ENCODE data around the gene ING4.

Gene ING4

GRCh38 chr12:6631549-6631961 is 31.4 kb downstream of the ING4 start:
- no peak for DNase-seq (ENCODE audit: low spot score)
- in situ Hi-C loops (cut with MboI; ENCODE audit: low pct_unique_long_range_greater_than_20kb, low sequenced_read_pairs, unreplicated experiment), result no loop called here
- TF ChIP-seq, protein P1, sequence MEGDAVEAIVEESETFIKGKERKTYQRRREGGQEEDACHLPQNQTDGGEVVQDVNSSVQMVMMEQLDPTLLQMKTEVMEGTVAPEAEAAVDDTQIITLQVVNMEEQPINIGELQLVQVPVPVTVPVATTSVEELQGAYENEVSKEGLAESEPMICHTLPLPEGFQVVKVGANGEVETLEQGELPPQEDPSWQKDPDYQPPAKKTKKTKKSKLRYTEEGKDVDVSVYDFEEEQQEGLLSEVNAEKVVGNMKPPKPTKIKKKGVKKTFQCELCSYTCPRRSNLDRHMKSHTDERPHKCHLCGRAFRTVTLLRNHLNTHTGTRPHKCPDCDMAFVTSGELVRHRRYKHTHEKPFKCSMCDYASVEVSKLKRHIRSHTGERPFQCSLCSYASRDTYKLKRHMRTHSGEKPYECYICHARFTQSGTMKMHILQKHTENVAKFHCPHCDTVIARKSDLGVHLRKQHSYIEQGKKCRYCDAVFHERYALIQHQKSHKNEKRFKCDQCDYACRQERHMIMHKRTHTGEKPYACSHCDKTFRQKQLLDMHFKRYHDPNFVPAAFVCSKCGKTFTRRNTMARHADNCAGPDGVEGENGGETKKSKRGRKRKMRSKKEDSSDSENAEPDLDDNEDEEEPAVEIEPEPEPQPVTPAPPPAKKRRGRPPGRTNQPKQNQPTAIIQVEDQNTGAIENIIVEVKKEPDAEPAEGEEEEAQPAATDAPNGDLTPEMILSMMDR (IDR thresholded peaks at IDR 0.05; ENCODE audit: extremely low read depth, insufficient read depth, missing control alignments), result no peak

DNA sequence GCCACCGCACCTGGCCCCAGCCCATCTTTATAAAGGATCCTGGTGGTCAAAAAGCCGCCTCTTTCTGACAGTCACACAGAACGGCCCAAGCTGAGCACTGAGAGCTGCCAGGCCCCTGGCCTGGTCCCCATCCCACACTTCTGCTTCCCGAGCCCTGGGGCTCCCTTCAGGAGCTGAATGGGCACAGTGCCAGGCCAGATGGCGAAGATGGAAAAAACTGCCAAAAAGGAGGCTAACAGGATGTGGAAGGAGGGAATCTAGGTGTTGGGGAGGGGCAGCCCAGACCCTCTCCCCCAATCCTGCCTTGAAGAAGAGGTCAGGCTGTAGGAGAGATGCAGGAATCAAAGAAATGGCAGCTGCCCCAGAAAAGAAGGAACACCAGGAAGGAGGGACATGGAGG is 32.2 kb downstream of the ING4 start:
- TF ChIP-seq, protein P1 (IDR thresholded peaks at IDR 0.05; ENCODE audit: extremely low read depth, insufficient read depth, missing control alignments), result no peak
- in situ Hi-C loops (cut with MboI; ENCODE audit: low pct_unique_long_range_greater_than_20kb, low sequenced_read_pairs, unreplicated experiment), result no loop called here
- DNase-seq (ENCODE audit: low spot score), result no peak

GRCh38 chr12:6627616-6628015 is 35.3 kb downstream of the ING4 start:
- TF ChIP-seq, protein P1 (IDR thresholded peaks at IDR 0.05; ENCODE audit: extremely low read depth, insufficient read depth, missing control alignments), result no peak
- in situ Hi-C loops (cut with MboI; ENCODE audit: low pct_unique_long_range_greater_than_20kb, low sequenced_read_pairs, unreplicated experiment), result no loop called here
- DNase-seq (ENCODE audit: low spot score), result no peak

DNA sequence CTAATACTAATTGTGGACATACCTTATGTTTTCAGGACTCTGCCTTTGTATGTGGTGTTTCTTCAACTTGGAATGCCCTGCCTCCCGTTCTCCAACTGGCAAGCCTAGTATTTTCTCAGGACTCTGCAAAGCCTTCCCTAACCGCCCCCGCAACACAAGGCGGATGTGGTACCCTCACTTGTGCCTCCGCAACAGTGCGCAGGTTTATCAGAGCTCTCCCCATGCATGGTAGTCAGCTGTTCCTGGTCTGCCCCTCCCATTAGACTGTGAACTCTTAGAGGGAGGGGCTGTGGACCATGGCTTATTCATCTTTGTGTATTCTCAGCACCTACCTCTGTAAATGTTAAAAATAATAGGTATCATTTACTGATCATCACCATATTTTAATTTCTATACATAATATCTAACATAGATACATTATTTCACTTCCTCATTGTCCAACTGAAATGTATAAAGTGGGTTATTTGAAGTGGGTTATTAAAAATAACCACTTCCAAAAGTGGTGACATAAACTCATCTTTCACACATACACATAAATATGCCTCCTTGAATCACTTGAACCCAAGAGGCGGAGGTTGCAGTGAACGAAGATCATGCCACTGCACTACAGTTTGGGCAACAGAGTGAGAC is 36.1 kb downstream of the ING4 start:
- TF ChIP-seq, protein P1 (IDR thresholded peaks at IDR 0.05; ENCODE audit: extremely low read depth, insufficient read depth, missing control alignments), result no peak
- in situ Hi-C loops (cut with MboI; ENCODE audit: low pct_unique_long_range_greater_than_20kb, low sequenced_read_pairs, unreplicated experiment), result no loop called here
- DNase-seq (ENCODE audit: low spot score), result no peak

GRCh38 chr12:6620885-6621274 is 42.0 kb downstream of the ING4 start:
- in situ Hi-C loops (cut with MboI; ENCODE audit: low pct_unique_long_range_greater_than_20kb, low sequenced_read_pairs, unreplicated experiment), result no loop called here
- TF ChIP-seq, protein P1 (IDR thresholded peaks at IDR 0.05; ENCODE audit: extremely low read depth, insufficient read depth, missing control alignments), result no peak
- DNase-seq (ENCODE audit: low spot score), result peak; percentile 40

- TF ChIP-seq, protein P1 (IDR thresholded peaks at IDR 0.05; ENCODE audit: extremely low read depth, insufficient read depth, missing control alignments), result peak; percentile 51
- in situ Hi-C loops (cut with MboI; ENCODE audit: low pct_unique_long_range_greater_than_20kb, low sequenced_read_pairs, unreplicated experiment), result no loop called here
- peak; percentile 76 for DNase-seq (ENCODE audit: low spot score)
Measured at GRCh38 chr12:6620137-6620884, 42.6 kb downstream of the ING4 start.
